H1 (cell line): ENCODE data around the gene MAP1B. TPM values are rescaled to one million over a fixed set of nuclear protein-coding genes. Genes with fewer than 3 reads are reported as not detected.

Experiments used
- CTCF ChIA-PET: fragments of 300-600 bp; sonication (Branson Sonifier 250); formaldehyde crosslinking; loops from one replicate; lab custom pipeline; 2021; ENCODE audit not compliant: partially characterized antibody; lab: Charles Lee
- POLR2A ChIA-PET: fragments of 300-600 bp; sonication (Branson Sonifier 250); formaldehyde crosslinking; loops from one replicate; lab custom pipeline; 2021; ENCODE audit warnings: inconsistent platforms; ENCODE audit not compliant: partially characterized antibody; lab: Charles Lee
- DNase-seq, 2 experiments: peaks; one replicate each; pipeline versions ENCODE4 v3.0.0 to v3.0.0-alpha.2; 2010 to 2022; ENCODE audit warnings: low spot score in 2 of 2, low read depth in 1 of 2, mixed read lengths in 1 of 2
- FAIRE-seq: peaks from 2 replicates; lab custom pipeline; 2011; peaks lifted over from hg19 to GRCh38; lab: Jason Lieb, UNC
- H2AFZ ChIP-seq: 2 replicates; pipeline ENCODE4 v1.8.1; 2012; ENCODE audit warnings: low read length, inconsistent platforms
- H2AK5ac ChIP-seq: 2 replicates; pipeline ENCODE4 v1.6.1; 2013; ENCODE audit warnings: low read depth, low read length
- H2BK120ac ChIP-seq: replicated peaks from 2 replicates; pipeline ENCODE3; 2013; ENCODE audit warnings: low read depth, low read length, inconsistent platforms
- H2BK12ac ChIP-seq: 2 replicates; pipeline ENCODE4 v1.6.1; 2013; ENCODE audit warnings: low read depth, low read length
- H2BK15ac ChIP-seq: 2 replicates; pipeline ENCODE4 v1.6.1; 2013; ENCODE audit warnings: low read length
- H2BK20ac ChIP-seq: 2 replicates; pipeline ENCODE4 v1.6.1; 2013; ENCODE audit warnings: low read length
- H2BK5ac ChIP-seq: 2 replicates; pipeline ENCODE4 v1.6.1; 2013; ENCODE audit warnings: low read depth, low read length
- H3K14ac ChIP-seq: 2 replicates; pipeline ENCODE4 v1.6.1; 2013; ENCODE audit warnings: inconsistent platforms; ENCODE audit not compliant: insufficient read length
- H3K18ac ChIP-seq: 2 replicates; pipeline ENCODE4 v1.6.1; 2013; ENCODE audit warnings: low read length; ENCODE audit errors: extremely low read depth
- H3K23ac ChIP-seq: 2 replicates; pipeline ENCODE4 v1.6.1; 2013; ENCODE audit warnings: inconsistent platforms; ENCODE audit not compliant: insufficient read length
- H3K23me2 ChIP-seq: 2 replicates; pipeline ENCODE4 v1.6.1; 2013; ENCODE audit warnings: low read depth, low read length
- H3K27ac ChIP-seq: 2 replicates; pipeline ENCODE4 v1.6.1; 2011; ENCODE audit warnings: low read depth, low read length, inconsistent platforms
- H3K27me3 ChIP-seq, 4 experiments: replicated peaks in 1 of 4; 1 replicate in 1 of 4; 2 replicates in 3 of 4; pipeline versions ENCODE4 v1.6.1 to v1.8.1; 2011 to 2013; ENCODE audit warnings: low read length in 3 of 4, mild to moderate bottlenecking in 3 of 4, inconsistent platforms in 2 of 4, mixed read lengths in 2 of 4, moderate library complexity in 1 of 4; ENCODE audit not compliant: control insufficient read depth in 3 of 4, insufficient read depth in 3 of 4; ENCODE audit errors: extremely low read depth in 1 of 4
- H3K36me3 ChIP-seq, 4 experiments: 2 replicates each; pipeline versions ENCODE4 v1.6.1 to v1.8.1; 2011 to 2013; ENCODE audit warnings: mild to moderate bottlenecking in 4 of 4, low read length in 3 of 4, moderate library complexity in 2 of 4, control low read depth in 1 of 4, inconsistent platforms in 1 of 4; ENCODE audit not compliant: insufficient read depth in 4 of 4, control insufficient read depth in 2 of 4
- H3K4ac ChIP-seq: replicated peaks from 2 replicates; pipeline ENCODE3; 2013; ENCODE audit warnings: low read length, low read depth, mixed read lengths, inconsistent platforms; ENCODE audit not compliant: insufficient read length
- H3K4me1 ChIP-seq, 4 experiments: replicated peaks in 1 of 4; 1 replicate in 1 of 4; 2 replicates in 3 of 4; pipeline versions ENCODE4 v1.6.1 to v1.8.1; 2011 to 2013; ENCODE audit warnings: low read length in 3 of 4, inconsistent platforms in 2 of 4, mixed read lengths in 1 of 4; ENCODE audit not compliant: insufficient read depth in 4 of 4, control insufficient read depth in 3 of 4
- H3K4me2 ChIP-seq, 2 experiments: 2 replicates each; pipeline versions ENCODE4 v1.6.1 to v1.8.1; 2011 to 2013; ENCODE audit warnings: low read depth in 2 of 2, low read length in 2 of 2, control low read depth in 1 of 2, inconsistent platforms in 1 of 2, mild to moderate bottlenecking in 1 of 2; ENCODE audit not compliant: insufficient read depth in 1 of 2
- H3K4me3 ChIP-seq, 4 experiments: fragments of 200-600, 300-600 bp in 1 of 4; sonication (generic), shearing (Covaris generic), sonication (Bioruptor Twin) in 1 of 4; 2 replicates each; pipeline versions ENCODE4 v1.5.1 to v1.8.1; 2011 to 2016; ENCODE audit warnings: low read length in 4 of 4, low read depth in 3 of 4, control low read depth in 2 of 4, inconsistent platforms in 2 of 4, mild to moderate bottlenecking in 2 of 4, mixed read lengths in 1 of 4, moderate library complexity in 1 of 4; ENCODE audit not compliant: insufficient read depth in 2 of 4; ENCODE audit errors: extremely low read depth in 1 of 4
- H3K56ac ChIP-seq: replicated peaks from 2 replicates; pipeline ENCODE3; 2013; ENCODE audit warnings: low read depth, mild to moderate bottlenecking, mixed read lengths, low read length, inconsistent platforms; ENCODE audit not compliant: insufficient read length
- H3K79me1 ChIP-seq: 2 replicates; pipeline ENCODE4 v1.6.1; 2013; ENCODE audit warnings: low read depth, low read length, control low read depth
- H3K79me2 ChIP-seq, 2 experiments: 2 replicates each; pipeline versions ENCODE4 v1.6.1 to v1.8.1; 2012 to 2013; ENCODE audit warnings: low read length in 2 of 2, mild to moderate bottlenecking in 2 of 2, inconsistent platforms in 1 of 2; ENCODE audit not compliant: insufficient read depth in 2 of 2, control insufficient read depth in 1 of 2
- H3K9ac ChIP-seq, 4 experiments: replicated peaks in 1 of 4; 1 replicate in 1 of 4; 2 replicates in 3 of 4; pipeline versions ENCODE4 v1.6.1 to v1.8.1; 2011 to 2013; ENCODE audit warnings: low read depth in 3 of 4, low read length in 3 of 4, control low read depth in 2 of 4, mild to moderate bottlenecking in 2 of 4, moderate library complexity in 2 of 4, inconsistent platforms in 1 of 4; ENCODE audit errors: extremely low read depth in 1 of 4
- H3K9me3 ChIP-seq, 2 experiments: 2 replicates each; pipeline versions ENCODE4 v1.6.1 to v1.8.1; 2012 to 2013; ENCODE audit warnings: mild to moderate bottlenecking in 2 of 2, moderate library complexity in 2 of 2, control low read depth in 1 of 2, inconsistent platforms in 1 of 2, low read depth in 1 of 2, low read length in 1 of 2, mixed read lengths in 1 of 2; ENCODE audit not compliant: insufficient read depth in 2 of 2
- H4K20me1 ChIP-seq, 2 experiments: replicated peaks in 1 of 2; 2 replicates each; pipeline versions ENCODE3 to v1.8.1; 2011 to 2013; ENCODE audit warnings: inconsistent platforms in 2 of 2, low read length in 2 of 2, mild to moderate bottlenecking in 1 of 2; ENCODE audit not compliant: insufficient read depth in 2 of 2, control insufficient read depth in 1 of 2
- H4K5ac ChIP-seq: 2 replicates; pipeline ENCODE4 v1.6.1; 2013; ENCODE audit warnings: low read length, low read depth, mixed read lengths, inconsistent platforms; ENCODE audit not compliant: insufficient read length
- H4K8ac ChIP-seq: 2 replicates; pipeline ENCODE4 v1.8.0; 2013; ENCODE audit warnings: mild to moderate bottlenecking, moderate library complexity, low read length, inconsistent platforms; ENCODE audit not compliant: insufficient read depth; ENCODE audit errors: extremely low read depth
- H4K91ac ChIP-seq: replicated peaks from 2 replicates; pipeline ENCODE3; 2013; ENCODE audit warnings: low read length, mixed read lengths, inconsistent platforms; ENCODE audit not compliant: insufficient read length
- ATF2 ChIP-seq: IDR thresholded peaks from 2 replicates; pipeline ENCODE4 v1.6.1; 2012; ENCODE audit warnings: low read length, inconsistent platforms
- GTF2F1 ChIP-seq: IDR thresholded peaks from 2 replicates; pipeline ENCODE4 v1.6.1; 2012; ENCODE audit warnings: low read depth, low read length, improper control_type of control experiment, borderline replicate concordance
- JUND ChIP-seq: IDR thresholded peaks from 2 replicates; pipeline ENCODE4 v1.6.1; 2011; ENCODE audit warnings: mild to moderate bottlenecking, improper control_type of control experiment, low read length
- KDM4A ChIP-seq: IDR thresholded peaks from one replicate; pipeline ENCODE4 v1.7.1; 2012; ENCODE audit warnings: low read depth, mild to moderate bottlenecking, moderate library complexity, low read length, inconsistent platforms; ENCODE audit not compliant: severe bottlenecking
- TBP ChIP-seq: IDR thresholded peaks from 2 replicates; pipeline ENCODE4 v1.6.1; 2011; ENCODE audit warnings: low read depth, low read length, improper control_type of control experiment
- WGBS, 2 experiments: shearing (Covaris generic) in 1 of 2; methylation state at CpG; one replicate each; pipeline versions ENCODE4 v1.1.6 to v1.1.7; 2013 to 2015; ENCODE audit warnings: low lambda C conversion rate in 2 of 2, mixed read lengths in 2 of 2, inconsistent platforms in 1 of 2, low coverage in 1 of 2, missing lambda C conversion rate in 1 of 2; ENCODE audit not compliant: insufficient replicate concordance in 2 of 2, insufficient coverage in 1 of 2, insufficient read length in 1 of 2; ENCODE audit errors: extremely low coverage in 1 of 2, missing lambda C conversion rate in 1 of 2; 5-methylcytosine and 5-hydroxymethylcytosine counted together
- polyA plus RNA-seq, 7 experiments: library from polyadenylated mRNA; depleted of rRNA in 3 of 7; stranded (reverse) in 5 of 7; unstranded in 2 of 7; fragments of >200 nt in 5 of 7; fragments of 200-250 nt in 2 of 7; gene quantifications; 1 replicate in 5 of 7; 2 replicates in 1 of 7; 4 replicates in 1 of 7; pipeline versions ENCODE4 v1.2.1 to v1.2.3, GENCODE V29; 2011 to 2013; ENCODE audit warnings: missing spikeins in 2 of 7, mixed read lengths in 2 of 7
- total RNA-seq: library from RNA; stranded (reverse); fragmentation: NEBNext Ultra II Directional; extraction: Animal tissue kit (Norgen Biotek cat#: 25700); gene quantifications from 2 replicates; pipeline ENCODE4 v1.2.1, GENCODE V29; 2021

Gene MAP1B
- total and polyA plus RNA-seq, 2 of the 8 experiments (the other 6 are each of a cell fraction or from before 2014, with no cell fraction given), result 24.5 to 120 TPM

GRCh38 chr5:72134226-72134899 is 27.1 kb downstream of the MAP1B start:
- Histone ChIP-seq H3K79me1 (no peaks in the 10 kb centered on the region), H3K4me2 (no peak overlapping the region), H3K4me3 (no peak overlapping the region), H3K4ac (no peak overlapping the region), H3K9me3 (no peaks in the 10 kb centered on the region), H2AK5ac (no peak overlapping the region), H3K27me3 (no peaks in the 10 kb centered on the region), H4K8ac (no peak overlapping the region), H2BK5ac (no peak overlapping the region), H3K79me2 (peaks cover 0 to 25% of the 10 kb centered on the region in 2 experiments; a peak in 2 of 4 replicates), H3K14ac (no peak overlapping the region), H3K23ac (no peak overlapping the region), H3K4me1 (peaks cover 0 to 3% (median 0%) of the 10 kb centered on the region in 4 experiments; a peak in 1 of 7 replicates), H3K9ac (no peak overlapping the region), H2AFZ (no peak overlapping the region), H4K91ac (no peak overlapping the region), H3K27ac (no peak overlapping the region), H3K23me2 (no peaks in the 10 kb centered on the region), H2BK120ac (no peak overlapping the region), H2BK12ac (no peak overlapping the region), H2BK20ac (no peak overlapping the region), H3K56ac (no peak overlapping the region), H3K18ac (no peak overlapping the region), H2BK15ac (no peak overlapping the region), H3K36me3 (peaks cover 0 to 9% (median 0%) of the 10 kb centered on the region in 4 experiments; a peak in 3 of 8 replicates), H4K5ac (no peak overlapping the region), H4K20me1 (peaks cover 0 to 2% of the 10 kb centered on the region in 2 experiments)
- FAIRE-seq, result peak; percentile 24
- TF ChIP-seq GTF2F1 (no peak), ATF2 (peak; percentile 90), TBP (no peak), KDM4A (no peak), JUND (peak; percentile 60; the same call in 1 of the 2 replicates)
- WGBS, 2 experiments, result 82% methylated on average over 7 of the region's 7 CpGs; no CpG with 5 or more reads in 1 of the 2 experiments
- DNase-seq, result no peak
- ChIA-PET CTCF (interaction anchor here (0.6 to 1.9 kb wide), 11 partner anchors 10 to 436 kb away, joined by 3 to 8 read pairs (median 3); no protein-coding TSS in a partner anchor), POLR2A (interaction anchor here (1.3 kb wide), 2 partner anchors 14 to 26 kb away, joined by 3 to 6 read pairs; no protein-coding TSS in a partner anchor)
